ENCODE data around the gene STOX2.

STOX2 gene

GRCh38 chr4:184028561-184029374 lies 123.7 kb downstream of the STOX2 start:
- ChIA-PET CTCF (interaction anchor here (0.7 kb wide), 1 partner anchor 64 kb away, joined by 3 read pairs; no protein-coding TSS in a partner anchor), POLR2A (ENCODE audit: low non-redundant PET) (no interaction called here)
- no peak for DNase-seq (ENCODE audit: low spot score)
- H3K27ac ChIP-seq: no peak overlapping the region
- no peak for TF ChIP-seq CTCF (conservative IDR thresholded peaks at IDR 0.05; ENCODE audit: low read depth)

- ChIA-PET POLR2A (ENCODE audit: low non-redundant PET) (no interaction called here), CTCF (no interaction called here)
Observed at GRCh38 chr4:184030036-184030435, 124.9 kb downstream of the STOX2 start.

GRCh38 chr4:184030764-184031163 lies 125.7 kb downstream of the STOX2 start:
- ChIA-PET POLR2A (ENCODE audit: low non-redundant PET) (no interaction called here), CTCF (interaction anchor here (0.6 kb wide), 1 partner anchor 521 kb away, joined by 4 read pairs; no protein-coding TSS in a partner anchor)
- no peak overlapping the region for H3K27ac ChIP-seq
- TF ChIP-seq CTCF (conservative IDR thresholded peaks at IDR 0.05; ENCODE audit: low read depth): no peak
- no peak for DNase-seq (ENCODE audit: low spot score)

More at GRCh38 chr4:184030036-184030435, 124.9 kb downstream of the STOX2 start:
- no peak for DNase-seq (ENCODE audit: low spot score)
- TF ChIP-seq CTCF (conservative IDR thresholded peaks at IDR 0.05; ENCODE audit: low read depth): no peak
- H3K27ac ChIP-seq: no peak overlapping the region

- ChIA-PET POLR2A (ENCODE audit: low non-redundant PET) (no interaction called here), CTCF (no interaction called here)
- H3K27ac ChIP-seq: no peak overlapping the region
- DNase-seq (ENCODE audit: low spot score): no peak
- no peak for TF ChIP-seq CTCF (conservative IDR thresholded peaks at IDR 0.05; ENCODE audit: low read depth)
Observed at GRCh38 chr4:184032091-184032490, 127.0 kb downstream of the STOX2 start.

GRCh38 chr4:184039963-184040383 lies 134.9 kb downstream of the STOX2 start:
- CTCF ChIA-PET: no interaction called here
- H3K27ac ChIP-seq: no peak overlapping the region
- TF ChIP-seq CTCF (conservative IDR thresholded peaks at IDR 0.05; ENCODE audit: low read depth): no peak
- no peak for DNase-seq (ENCODE audit: low spot score)
- POLR2A ChIA-PET (ENCODE audit: low non-redundant PET): no interaction called here

- no peak for DNase-seq (ENCODE audit: low spot score)
- CTCF ChIA-PET: no interaction called here
- POLR2A ChIA-PET (ENCODE audit: low non-redundant PET): no interaction called here
- no peak overlapping the region for H3K27ac ChIP-seq
- no peak for TF ChIP-seq CTCF (conservative IDR thresholded peaks at IDR 0.05; ENCODE audit: low read depth)
Observed at GRCh38 chr4:184041156-184041555, 136.0 kb downstream of the STOX2 start.

All from RWPE1 (cell line).